ENCODE results near the gene DNAJA3. TPM values are rescaled to one million over a fixed set of nuclear protein-coding genes. Genes with fewer than 3 reads are reported as not detected.
A peak's percentile ranks its signal among the peaks of the same experiment; 100 is the strongest.

Gene DNAJA3
- total RNA-seq, 1 donor from 2014 or later = 27.3 TPM

GRCh38 chr16:4386951-4387565, 38.6 kb upstream of the DNAJA3 start:
- H3K4me3 ChIP-seq = no peak overlapping the region
- H3K9me3 ChIP-seq (ENCODE audit: low read depth) = no peaks in the 10 kb centered on the region
- no peaks in the 10 kb centered on the region for H3K79me2 ChIP-seq (ENCODE audit: low read depth)
- no peak overlapping the region for H3K27ac ChIP-seq
- H3K4me1 ChIP-seq = peaks cover 36% of the 10 kb centered on the region
- H2AFZ ChIP-seq (replicated peaks) = no peak overlapping the region
- peaks cover 9% of the 10 kb centered on the region for H3K27me3 Mint-ChIP-seq (ENCODE audit: insufficient read depth, low read depth)
- peaks cover 13% of the 10 kb centered on the region for H3F3A ChIP-seq (ENCODE audit: low read depth)
- H4K20me1 ChIP-seq (ENCODE audit: low read depth) = no peaks in the 10 kb centered on the region
- H3K4me1 Mint-ChIP-seq = peaks cover 41% of the 10 kb centered on the region
- no peak for DNase-seq (ENCODE audit: low spot score)
- H3K9me3 Mint-ChIP-seq = no peaks in the 10 kb centered on the region
- H3K9ac ChIP-seq = no peak overlapping the region
- no peaks in the 10 kb centered on the region for H3K36me3 ChIP-seq
- peak overlapping the region; percentile 50 for H3K27ac Mint-ChIP-seq
- no peak overlapping the region for H3K4me3 Mint-ChIP-seq
- no peak overlapping the region for H3K4me2 ChIP-seq
- no peak for TF ChIP-seq EZH2 (IDR thresholded peaks at IDR 0.05)
- no peak for TF ChIP-seq EZH2phosphoT487 (IDR thresholded peaks at IDR 0.05)
- no peak for TF ChIP-seq CTCF (IDR thresholded peaks at IDR 0.05)
- H3K36me3 Mint-ChIP-seq = no peaks in the 10 kb centered on the region
- H3K27me3 ChIP-seq = no peaks in the 10 kb centered on the region

- no peaks in the 10 kb centered on the region for H3K9me3 Mint-ChIP-seq
- Histone ChIP-seq H3K4me3 (no peak overlapping the region), H3K27ac (no peak overlapping the region), H3K4me1 (peaks cover 44% of the 10 kb centered on the region), H3F3A (ENCODE audit: low read depth) (peaks cover 20% of the 10 kb centered on the region), H3K9ac (no peak overlapping the region), H3K27me3 (no peaks in the 10 kb centered on the region), H3K79me2 (ENCODE audit: low read depth) (no peaks in the 10 kb centered on the region), H3K36me3 (no peaks in the 10 kb centered on the region), H4K20me1 (ENCODE audit: low read depth) (no peaks in the 10 kb centered on the region), H2AFZ (replicated peaks) (no peak overlapping the region), H3K9me3 (ENCODE audit: low read depth) (no peaks in the 10 kb centered on the region), H3K4me2 (no peak overlapping the region)
- peaks cover 9% of the 10 kb centered on the region for H3K27me3 Mint-ChIP-seq (ENCODE audit: insufficient read depth, low read depth)
- H3K36me3 Mint-ChIP-seq = no peaks in the 10 kb centered on the region
- no peak overlapping the region for H3K27ac Mint-ChIP-seq
- TF ChIP-seq EZH2 (IDR thresholded peaks at IDR 0.05) (no peak), CTCF (IDR thresholded peaks at IDR 0.05) (no peak), EZH2phosphoT487 (IDR thresholded peaks at IDR 0.05) (no peak)
- H3K4me1 Mint-ChIP-seq = peaks cover 45% of the 10 kb centered on the region
- H3K4me3 Mint-ChIP-seq = no peak overlapping the region
- no peak for DNase-seq (ENCODE audit: low spot score)
These were observed 37.9 kb upstream of the DNAJA3 start for GRCh38 chr16:4387781-4388180.

- Mint-ChIP-seq H3K27me3 (ENCODE audit: insufficient read depth, low read depth) (peaks cover 7% of the 10 kb centered on the region), H3K4me3 (no peak overlapping the region), H3K36me3 (no peaks in the 10 kb centered on the region), H3K27ac (peak overlapping the region; percentile 95), H3K4me1 (peaks cover 46% of the 10 kb centered on the region), H3K9me3 (no peaks in the 10 kb centered on the region)
- Histone ChIP-seq H3K4me1 (peaks cover 50% of the 10 kb centered on the region), H3K27ac (no peak overlapping the region), H3K79me2 (ENCODE audit: low read depth) (no peaks in the 10 kb centered on the region), H3K4me2 (peak overlapping the region; percentile 15), H3K9ac (no peak overlapping the region), H3K4me3 (no peak overlapping the region), H3K9me3 (ENCODE audit: low read depth) (no peaks in the 10 kb centered on the region), H4K20me1 (ENCODE audit: low read depth) (no peaks in the 10 kb centered on the region), H3K36me3 (no peaks in the 10 kb centered on the region), H2AFZ (replicated peaks) (no peak overlapping the region), H3F3A (ENCODE audit: low read depth) (peaks cover 27% of the 10 kb centered on the region), H3K27me3 (no peaks in the 10 kb centered on the region)
- DNase-seq (ENCODE audit: low spot score) = no peak
- TF ChIP-seq EZH2phosphoT487 (IDR thresholded peaks at IDR 0.05) = no peak
- TF ChIP-seq CTCF (IDR thresholded peaks at IDR 0.05) = no peak
- TF ChIP-seq EZH2 (IDR thresholded peaks at IDR 0.05) = no peak
These were observed 37.2 kb upstream of the DNAJA3 start for GRCh38 chr16:4388271-4389021.
